Spleen (tissue), 11 donors: ENCODE data around the gene TMEM145. TPM values are rescaled to one million over a fixed set of nuclear protein-coding genes. Genes with fewer than 3 reads are reported as not detected.

Experiments
- DNase-seq: peaks from one replicate; pipeline ENCODE4 v3.0.0-alpha.2; 2020
- H3K27ac ChIP-seq, 8 donors: fragments of 200-600 bp; sonication (generic) in 7 of 8; 1 replicate in 4 of 8; 2 replicates in 4 of 8; pipeline versions ENCODE4 v1.5.0 to v1.8.0; 2016 to 2021; ENCODE audit warnings: inconsistent platforms in 4 of 8, mild to moderate bottlenecking in 4 of 8, moderate library complexity in 1 of 8
- H3K27me3 ChIP-seq, 7 donors: fragments of 200-600 bp; sonication (generic) in 6 of 7; replicated peaks in 1 of 7; 1 replicate in 4 of 7; 2 replicates in 3 of 7; pipeline versions ENCODE4 v1.5.0 to v1.8.0; 2016 to 2021; ENCODE audit warnings: inconsistent platforms in 3 of 7, mild to moderate bottlenecking in 1 of 7
- H3K36me3 ChIP-seq, 6 donors: fragments of 200-600 bp; sonication (generic) in 5 of 6; 1 replicate in 4 of 6; 2 replicates in 2 of 6; pipeline versions ENCODE4 v1.5.0 to v1.8.0; 2016 to 2021; ENCODE audit warnings: inconsistent platforms in 2 of 6
- H3K4me1 ChIP-seq, 6 donors: fragments of 200-600 bp; sonication (generic) in 5 of 6; 1 replicate in 3 of 6; 2 replicates in 3 of 6; pipeline versions ENCODE4 v1.5.0 to v1.8.0; 2016 to 2021; ENCODE audit warnings: inconsistent platforms in 3 of 6
- H3K4me3 ChIP-seq, 8 donors: fragments of 200-600 bp; sonication (generic) in 7 of 8; 1 replicate in 4 of 8; 2 replicates in 4 of 8; pipeline versions ENCODE4 v1.5.0 to v1.8.0; 2016 to 2021; ENCODE audit warnings: inconsistent platforms in 4 of 8, mild to moderate bottlenecking in 4 of 8, moderate library complexity in 2 of 8
- H3K9me3 ChIP-seq, 8 donors: fragments of 200-600 bp; sonication (generic) in 7 of 8; 1 replicate in 4 of 8; 2 replicates in 4 of 8; pipeline versions ENCODE4 v1.5.0 to v1.8.0; 2016 to 2021; ENCODE audit warnings: inconsistent platforms in 4 of 8
- CTCF ChIP-seq, 11 experiments: fragments of 200-600 bp in 7 of 11; fragments of 450-650 bp in 4 of 11; sonication (generic) in 4 of 11; IDR thresholded peaks in 8 of 11; conservative IDR thresholded peaks in 3 of 11; 1 replicate in 7 of 11; 2 replicates in 4 of 11; pipeline versions ENCODE4 v1.4.0 to v1.8.0; 2016 to 2021; ENCODE audit warnings: antibody characterized with exemption in 11 of 11, inconsistent platforms in 4 of 11, mild to moderate bottlenecking in 1 of 11
- POLR2A ChIP-seq, 3 donors: fragments of 450-650 bp; IDR thresholded peaks; one replicate each; pipeline ENCODE4 v1.5.1; 2017; ENCODE audit warnings: antibody characterized with exemption in 3 of 3, mild to moderate bottlenecking in 1 of 3
- POLR2AphosphoS5 ChIP-seq, 3 donors: sonication (generic); formaldehyde crosslinking; IDR thresholded peaks; one replicate each; pipeline ENCODE4 v1.5.1; 2017; ENCODE audit warnings: antibody characterized with exemption in 3 of 3
- whole genome bisulfite sequencing, 5 donors: extraction: QIAGEN DNeasy Blood & Tissue Kit in 3 of 5; methylation state at CpG; one replicate each; pipeline versions ENCODE4 v1.1.5 to v1.1.7; 2013 to 2018; 5-methylcytosine and 5-hydroxymethylcytosine counted together
- intact Hi-C: fragments of 100-400 bp; cut with DNase I; formaldehyde crosslinking; loops from one replicate; pipeline ENCODE4 v1.15.0; 2023; ENCODE audit warnings: low total_unique reads
- polyA plus RNA-seq, 3 donors: library from polyadenylated mRNA; stranded (reverse); fragments of 200-250 nt; gene quantifications; one replicate each; pipeline ENCODE4 v1.2.1, GENCODE V29; 2013
- total RNA-seq, 7 donors: library from RNA; depleted of rRNA in 3 of 7; stranded (reverse); fragments of >200 nt in 3 of 7; fragmentation: NEBNext Ultra II Directional in 4 of 7; extraction: Animal tissue kit (Norgen Biotek cat#: 25700) in 4 of 7; gene quantifications; one replicate each; pipeline versions ENCODE4 v1.1.0 to v1.2.1, GENCODE V29; 2016 to 2021
- donor health status: healthy with polysubstance abuse.
- donor health status: DM: no; HTN: no; CAD: no; lungs with moderate emphysema.
- donor health status: DM: no; HTN: no; CAD: no.
- donor health status: Bipolar disorder and iron deficiency.
- donor health status: healthy.
- donor health status: DM: no; HTN: no; CAD: no.
- donor health status: DM: yes; HTN: yes; CAD: no.

TMEM145 gene
- total and polyA plus RNA-seq, 10 donors = 0.13 to 2.3 (median 0.73) TPM; not detected in 1

- no peak overlapping the region for H3K4me3 ChIP-seq
- H3K27ac ChIP-seq = no peak overlapping the region
- TF ChIP-seq POLR2A (IDR thresholded peaks at IDR 0.05) (no peak), CTCF (IDR thresholded peaks at IDR 0.05 in 8 of 11, conservative IDR thresholded peaks at IDR 0.05 in 3 of 11) (no peak), POLR2AphosphoS5 (IDR thresholded peaks at IDR 0.05) (no peak)
- peaks cover 13 to 61% (median 25%) of the 10 kb centered on the region in 6 donors for H3K4me1 ChIP-seq
- intact Hi-C loops = loop anchor here (5.0 kb wide), 1 partner anchor 157 kb away; the partner anchor contains the start of gene POU2F2
- no peak for DNase-seq
- no peaks in the 10 kb centered on the region for H3K27me3 ChIP-seq
- peaks cover 0 to 82% (median 79%) of the 10 kb centered on the region in 6 donors for H3K36me3 ChIP-seq
- no peaks in the 10 kb centered on the region for H3K9me3 ChIP-seq
- 84 to 97% (median 93%) methylated on average over 7 to 8 of the region's 8 CpGs for WGBS, 5 donors
Observed at GRCh38 chr19:42289556-42290041, 23.5 kb upstream of the TMEM145 start.

- peaks cover 12 to 56% (median 19%) of the 10 kb centered on the region in 6 donors for H3K4me1 ChIP-seq
- no peak overlapping the region for H3K4me3 ChIP-seq
- peaks cover 0 to 88% (median 83%) of the 10 kb centered on the region in 6 donors for H3K36me3 ChIP-seq
- no peak for DNase-seq
- WGBS, 5 donors = 82 to 92% (median 88%) methylated on average over 13 of the region's 13 CpGs
- intact Hi-C loops = no loop called here
- no peak overlapping the region for H3K27ac ChIP-seq
- no peaks in the 10 kb centered on the region for H3K27me3 ChIP-seq
- H3K9me3 ChIP-seq = no peaks in the 10 kb centered on the region
- TF ChIP-seq POLR2A (IDR thresholded peaks at IDR 0.05) (no peak), CTCF (IDR thresholded peaks at IDR 0.05 in 8 of 11, conservative IDR thresholded peaks at IDR 0.05 in 3 of 11) (no peak), POLR2AphosphoS5 (IDR thresholded peaks at IDR 0.05) (no peak)
Observed at GRCh38 chr19:42290136-42290522, 23.0 kb upstream of the TMEM145 start.

- Histone ChIP-seq H3K36me3 (peaks cover 0 to 94% (median 84%) of the 10 kb centered on the region in 6 donors), H3K27me3 (no peaks in the 10 kb centered on the region), H3K4me3 (no peak overlapping the region), H3K4me1 (peaks cover 5 to 53% (median 15%) of the 10 kb centered on the region in 6 donors), H3K9me3 (no peaks in the 10 kb centered on the region), H3K27ac (peak overlapping the region in 3 of 8 donors; percentile 11 to 18 (median 16))
- DNase-seq = peak; percentile 84
- peak in 10 of 11 experiments; percentile 34 to 76 (median 58) for TF ChIP-seq CTCF (IDR thresholded peaks at IDR 0.05 in 8 of 11, conservative IDR thresholded peaks at IDR 0.05 in 3 of 11)
- TF ChIP-seq POLR2AphosphoS5 (IDR thresholded peaks at IDR 0.05) = peak; percentile 17 to 58 (median 20)
- no peak for TF ChIP-seq POLR2A (IDR thresholded peaks at IDR 0.05)
- intact Hi-C loops = no loop called here
- 76 to 88% (median 86%) methylated on average over 11 to 31 of the region's 31 CpGs for WGBS, 5 donors
Observed at GRCh38 chr19:42290523-42291434, 22.3 kb upstream of the TMEM145 start.

GRCh38 chr19:42291435-42291810, 21.7 kb upstream of the TMEM145 start:
- Histone ChIP-seq H3K36me3 (peaks cover 0 to 95% (median 84%) of the 10 kb centered on the region in 6 donors), H3K9me3 (no peaks in the 10 kb centered on the region), H3K4me3 (no peak overlapping the region), H3K27ac (peak overlapping the region in 2 of 8 donors; percentile 11 to 18), H3K27me3 (no peaks in the 10 kb centered on the region), H3K4me1 (peaks cover 0 to 53% (median 12%) of the 10 kb centered on the region in 6 donors)
- intact Hi-C loops = no loop called here
- 66 to 83% (median 74%) methylated on average over 9 of the region's 9 CpGs for WGBS, 5 donors
- DNase-seq = peak; percentile 79
- TF ChIP-seq POLR2A (IDR thresholded peaks at IDR 0.05) (no peak), POLR2AphosphoS5 (IDR thresholded peaks at IDR 0.05) (peak in 1 of 3 donors; percentile 26), CTCF (IDR thresholded peaks at IDR 0.05 in 8 of 11, conservative IDR thresholded peaks at IDR 0.05 in 3 of 11) (no peak)
